ENCODE results near the gene CDH23. TPM values are rescaled to one million over a fixed set of nuclear protein-coding genes. Genes with fewer than 3 reads are reported as not detected.
A peak's percentile ranks its signal among the peaks of the same experiment; 100 is the strongest.

The CDH23 gene
- total RNA-seq, 2 experiments from 2014 or later: 4.7 to 4.9 TPM

DNA sequence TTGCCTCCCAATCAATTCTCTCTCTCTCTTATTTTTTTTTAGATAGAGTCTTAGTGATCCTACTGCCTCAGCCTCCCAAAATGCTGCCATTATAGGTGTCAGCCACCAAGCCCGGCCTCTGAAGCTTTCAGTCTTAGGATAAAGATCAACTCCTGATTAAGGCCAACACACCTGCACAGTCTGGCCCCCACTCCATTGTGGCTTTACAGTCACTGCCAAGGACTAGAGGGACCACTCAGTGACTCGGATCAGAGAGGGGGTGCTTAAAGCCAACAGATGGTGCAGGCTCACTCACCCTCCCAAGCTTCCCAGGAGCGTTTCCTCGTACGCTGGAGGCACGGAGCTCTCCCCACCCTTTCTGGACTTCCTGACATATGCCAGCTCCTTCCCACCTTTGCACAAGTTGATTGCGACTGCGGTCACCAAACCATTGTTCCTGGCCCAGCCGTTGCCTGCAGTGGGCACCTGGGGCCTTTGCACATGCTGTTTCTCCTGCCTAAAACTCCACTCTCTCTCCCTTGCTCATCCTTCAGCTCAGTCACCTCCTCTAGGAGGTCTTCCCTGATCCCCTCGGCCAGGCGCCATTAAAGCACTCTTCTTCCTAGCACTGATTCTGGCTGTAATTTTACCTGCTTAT is 1.7 kb upstream of the CDH23 start:
- POLR2A ChIA-PET: interaction anchor here (1.4 kb wide), 1 partner anchor 18 kb away, joined by 3 read pairs; no protein-coding TSS in a partner anchor
- CTCF ChIA-PET: interaction anchor here (0.9 to 2.7 kb wide), 10 partner anchors 10 to 501 kb away, joined by 3 to 9 read pairs (median 3); no protein-coding TSS in a partner anchor
- H3K4me3 Mint-ChIP-seq: no peak overlapping the region
- peaks cover 71% of the 10 kb centered on the region for H3K27me3 Mint-ChIP-seq (ENCODE audit: low read depth)
- no peaks in the 10 kb centered on the region for H3K9me3 Mint-ChIP-seq (ENCODE audit: insufficient read depth)
- no peak for ATAC-seq
- no peak overlapping the region for H3K27ac Mint-ChIP-seq
- DNase-seq: no peak
- peaks cover 6% of the 10 kb centered on the region for H3K4me1 Mint-ChIP-seq (ENCODE audit: low read depth)
- H3K36me3 Mint-ChIP-seq (ENCODE audit: low read depth): no peaks in the 10 kb centered on the region

DNA sequence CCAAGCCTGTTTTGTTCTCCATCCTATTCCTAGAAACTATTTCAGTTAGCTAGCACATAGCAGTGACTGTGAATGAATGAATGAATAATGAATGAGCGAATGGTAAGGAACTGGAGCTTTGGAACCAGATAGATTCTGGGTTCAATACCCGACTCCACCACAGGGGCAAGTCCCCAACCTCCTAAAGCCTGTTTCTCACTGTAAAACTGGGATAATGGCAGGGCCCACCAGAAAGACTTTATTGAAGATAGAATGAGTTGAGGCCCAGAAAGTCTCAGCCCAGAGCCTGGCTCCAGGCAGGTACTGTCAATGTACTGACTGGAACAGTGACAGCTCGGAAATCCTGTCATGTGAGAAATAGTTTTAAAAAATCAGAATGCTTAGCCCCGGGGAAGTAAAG is 1.1 kb upstream of the CDH23 start:
- no peak overlapping the region for H3K4me3 Mint-ChIP-seq
- no peaks in the 10 kb centered on the region for H3K9me3 Mint-ChIP-seq (ENCODE audit: insufficient read depth)
- POLR2A ChIA-PET: interaction anchor here (1.4 kb wide), 1 partner anchor 19 kb away, joined by 3 read pairs; no protein-coding TSS in a partner anchor

DNA sequence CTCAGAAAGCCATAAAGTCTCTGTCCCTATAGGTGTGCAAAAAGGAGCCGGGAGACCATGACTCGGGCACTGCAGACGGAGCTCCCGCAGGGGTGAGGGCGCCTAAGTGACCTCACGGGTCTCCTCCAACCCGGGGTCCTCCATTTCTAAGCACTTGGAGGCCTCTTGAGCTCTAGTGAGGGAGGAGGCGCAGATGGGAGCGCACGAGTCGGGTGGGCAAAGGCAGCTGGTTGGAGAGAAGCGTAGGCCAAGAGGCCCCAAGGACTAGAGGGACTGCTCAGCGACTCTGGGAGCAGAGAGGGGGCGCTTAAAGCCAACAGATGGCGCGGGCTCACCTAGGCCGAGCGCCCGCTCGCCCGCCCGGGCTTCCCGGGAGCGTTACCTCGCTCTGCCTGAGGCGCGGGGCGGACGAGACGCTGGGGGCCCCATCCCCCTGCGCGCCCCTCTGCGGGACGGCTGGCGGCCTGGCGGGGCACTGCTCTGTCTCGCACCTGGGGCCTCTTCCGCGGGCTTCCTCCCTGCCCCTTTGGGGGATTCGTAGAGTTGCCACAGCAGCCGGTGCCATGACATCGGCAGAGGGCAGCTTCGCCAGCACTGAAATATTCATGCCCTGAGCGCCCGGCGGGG is 523 bp upstream of the CDH23 start:
- H3K27me3 Mint-ChIP-seq (ENCODE audit: low read depth): peaks cover 68% of the 10 kb centered on the region
- ChIA-PET POLR2A (interaction anchor here (1.4 kb wide), 1 partner anchor 19 kb away, joined by 3 read pairs; no protein-coding TSS in a partner anchor), CTCF (interaction anchor here (0.6 to 2.7 kb wide), 13 partner anchors 11 to 775 kb away, joined by 3 to 9 read pairs (median 3); no protein-coding TSS in a partner anchor)
- no peak overlapping the region for H3K27ac Mint-ChIP-seq
- H3K4me1 Mint-ChIP-seq (ENCODE audit: low read depth): peaks cover 6% of the 10 kb centered on the region
- DNase-seq (peak; percentile 42), ATAC-seq (peak; percentile 74)
- no peaks in the 10 kb centered on the region for H3K36me3 Mint-ChIP-seq (ENCODE audit: low read depth)
- no peaks in the 10 kb centered on the region for H3K9me3 Mint-ChIP-seq (ENCODE audit: insufficient read depth)
- H3K4me3 Mint-ChIP-seq: peak overlapping the region; percentile 26

More for the DNA sequence above, 1.1 kb upstream of the CDH23 start:
- Mint-ChIP-seq H3K27me3 (ENCODE audit: low read depth) (peaks cover 71% of the 10 kb centered on the region), H3K4me1 (ENCODE audit: low read depth) (peaks cover 6% of the 10 kb centered on the region), H3K36me3 (ENCODE audit: low read depth) (no peaks in the 10 kb centered on the region), H3K27ac (no peak overlapping the region)
- CTCF ChIA-PET: interaction anchor here (0.9 to 2.7 kb wide), 12 partner anchors 11 to 501 kb away, joined by 3 to 9 read pairs (median 3); no protein-coding TSS in a partner anchor
- DNase-seq: no peak
- no peak for ATAC-seq

DNA sequence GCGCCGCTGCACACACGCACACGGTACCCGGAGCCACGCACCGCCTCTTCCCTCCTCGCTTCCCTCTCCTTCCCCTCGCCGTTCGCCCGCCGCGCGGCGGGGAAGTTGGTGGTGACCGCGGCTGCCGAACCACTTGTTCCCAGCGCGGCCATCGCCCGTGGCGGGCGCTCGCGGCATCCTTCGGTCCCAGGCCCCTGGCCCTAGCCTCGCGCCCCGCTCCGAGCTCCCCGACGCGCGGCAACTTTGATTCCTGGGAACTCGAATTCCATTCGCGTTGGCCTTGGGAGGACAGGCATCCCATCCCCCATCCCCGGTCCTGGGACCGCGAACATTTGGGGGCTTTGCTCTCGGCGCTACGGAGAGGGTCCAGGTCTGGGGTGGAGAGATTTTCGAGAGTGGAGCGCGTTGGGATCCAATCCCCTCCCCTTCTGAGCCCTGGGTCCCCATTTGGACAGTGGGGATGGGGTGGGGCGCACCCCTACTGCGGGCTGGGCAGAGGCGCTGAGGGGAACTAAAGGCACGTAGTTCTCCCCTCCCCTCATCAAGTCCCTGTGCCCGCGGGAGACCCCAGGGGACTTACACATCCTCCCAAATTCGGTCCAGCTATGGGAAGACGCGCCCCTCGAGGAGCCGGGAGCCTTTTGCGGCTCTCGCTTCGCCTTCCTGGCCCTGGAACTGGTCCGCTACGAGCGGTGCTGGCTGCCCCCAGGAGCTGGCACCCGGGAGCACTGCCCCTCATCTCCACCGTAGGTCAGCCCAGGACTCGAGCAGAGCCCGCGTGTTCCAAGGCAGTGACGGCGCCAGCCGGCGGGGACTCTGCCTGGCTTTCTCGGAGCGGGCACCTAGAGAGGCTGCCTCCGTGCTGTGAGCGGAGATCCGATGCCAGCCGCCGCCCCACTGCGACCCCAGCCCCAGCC is 834 bp downstream of the CDH23 start:
- no peak for DNase-seq
- H3K4me3 Mint-ChIP-seq: no peak overlapping the region
- ChIA-PET CTCF (interaction anchor here (1.1 to 2.7 kb wide), 3 partner anchors 13 to 311 kb away, joined by 4 to 8 read pairs (median 7); no protein-coding TSS in a partner anchor), POLR2A (no interaction called here)
- H3K27me3 Mint-ChIP-seq (ENCODE audit: low read depth): peaks cover 58% of the 10 kb centered on the region
- ATAC-seq: no peak
- H3K36me3 Mint-ChIP-seq (ENCODE audit: low read depth): no peaks in the 10 kb centered on the region
- no peak overlapping the region for H3K27ac Mint-ChIP-seq
- peaks cover 6% of the 10 kb centered on the region for H3K4me1 Mint-ChIP-seq (ENCODE audit: low read depth)
- no peaks in the 10 kb centered on the region for H3K9me3 Mint-ChIP-seq (ENCODE audit: insufficient read depth)

- H3K36me3 Mint-ChIP-seq (ENCODE audit: low read depth): no peaks in the 10 kb centered on the region
- no peak for ATAC-seq
- POLR2A ChIA-PET: interaction anchor here (0.8 kb wide), 1 partner anchor 22 kb away, joined by 3 read pairs; no protein-coding TSS in a partner anchor
- peaks cover 6% of the 10 kb centered on the region for H3K4me1 Mint-ChIP-seq (ENCODE audit: low read depth)
- no peak for DNase-seq
- CTCF ChIA-PET: interaction anchor here (1.0 to 2.1 kb wide), 3 partner anchors 9 to 170 kb away, joined by 3 to 7 read pairs (median 5); no protein-coding TSS in a partner anchor
- H3K4me3 Mint-ChIP-seq: no peak overlapping the region
- H3K27ac Mint-ChIP-seq: no peak overlapping the region
- no peaks in the 10 kb centered on the region for H3K9me3 Mint-ChIP-seq (ENCODE audit: insufficient read depth)
- H3K27me3 Mint-ChIP-seq (ENCODE audit: low read depth): peaks cover 50% of the 10 kb centered on the region
Measured at GRCh38 chr10:71398976-71399375, 2.3 kb downstream of the CDH23 start.

GRCh38 chr10:71399946-71400345 is 3.2 kb downstream of the CDH23 start:
- Mint-ChIP-seq H3K4me3 (no peak overlapping the region), H3K27me3 (ENCODE audit: low read depth) (peaks cover 42% of the 10 kb centered on the region), H3K27ac (no peak overlapping the region), H3K9me3 (ENCODE audit: insufficient read depth) (no peaks in the 10 kb centered on the region), H3K4me1 (ENCODE audit: low read depth) (peaks cover 6% of the 10 kb centered on the region), H3K36me3 (ENCODE audit: low read depth) (no peaks in the 10 kb centered on the region)
- no peak for DNase-seq
- ATAC-seq: no peak
- CTCF ChIA-PET: interaction anchor here (1.0 to 2.1 kb wide), 2 partner anchors 10 to 169 kb away, joined by 3 to 5 read pairs; no protein-coding TSS in a partner anchor
- POLR2A ChIA-PET: no interaction called here

- Mint-ChIP-seq H3K27ac (no peak overlapping the region), H3K9me3 (ENCODE audit: insufficient read depth) (no peaks in the 10 kb centered on the region), H3K4me1 (ENCODE audit: low read depth) (peaks cover 4% of the 10 kb centered on the region), H3K4me3 (no peak overlapping the region), H3K27me3 (ENCODE audit: low read depth) (peaks cover 33% of the 10 kb centered on the region), H3K36me3 (ENCODE audit: low read depth) (no peaks in the 10 kb centered on the region)
- POLR2A ChIA-PET: no interaction called here
- CTCF ChIA-PET: no interaction called here
- DNase-seq (no peak), ATAC-seq (no peak)
Measured at GRCh38 chr10:71401056-71401455, 4.3 kb downstream of the CDH23 start.

GRCh38 chr10:71402005-71402404 is 5.3 kb downstream of the CDH23 start:
- H3K9me3 Mint-ChIP-seq (ENCODE audit: insufficient read depth): no peaks in the 10 kb centered on the region
- peaks cover 30% of the 10 kb centered on the region for H3K27me3 Mint-ChIP-seq (ENCODE audit: low read depth)
- no peak overlapping the region for H3K4me3 Mint-ChIP-seq
- ChIA-PET CTCF (no interaction called here), POLR2A (no interaction called here)
- H3K36me3 Mint-ChIP-seq (ENCODE audit: low read depth): no peaks in the 10 kb centered on the region
- DNase-seq: no peak
- H3K4me1 Mint-ChIP-seq (ENCODE audit: low read depth): peaks cover 3% of the 10 kb centered on the region
- no peak overlapping the region for H3K27ac Mint-ChIP-seq
- no peak for ATAC-seq

GRCh38 chr10:71404503-71405295 is 8.0 kb downstream of the CDH23 start:
- Mint-ChIP-seq H3K9me3 (ENCODE audit: insufficient read depth) (no peaks in the 10 kb centered on the region), H3K4me3 (no peak overlapping the region), H3K36me3 (ENCODE audit: low read depth) (no peaks in the 10 kb centered on the region), H3K27me3 (ENCODE audit: low read depth) (peaks cover 8% of the 10 kb centered on the region), H3K27ac (no peak overlapping the region), H3K4me1 (ENCODE audit: low read depth) (no peaks in the 10 kb centered on the region)
- ATAC-seq (no peak), DNase-seq (no peak)
- ChIA-PET POLR2A (no interaction called here), CTCF (no interaction called here)

GRCh38 chr10:71406878-71407277 is 10.2 kb downstream of the CDH23 start:
- ATAC-seq: no peak
- H3K36me3 Mint-ChIP-seq (ENCODE audit: low read depth): peaks cover 2% of the 10 kb centered on the region
- POLR2A ChIA-PET: no interaction called here

More at GRCh38 chr10:71406878-71407277, 10.2 kb downstream of the CDH23 start:
- peaks cover 11% of the 10 kb centered on the region for H3K9me3 Mint-ChIP-seq (ENCODE audit: insufficient read depth)
- H3K27me3 Mint-ChIP-seq (ENCODE audit: low read depth): peaks cover 8% of the 10 kb centered on the region
- no peak overlapping the region for H3K27ac Mint-ChIP-seq
- H3K4me1 Mint-ChIP-seq (ENCODE audit: low read depth): no peaks in the 10 kb centered on the region
- no peak for DNase-seq
- H3K4me3 Mint-ChIP-seq: no peak overlapping the region
- CTCF ChIA-PET: interaction anchor here (0.9 kb wide), 1 partner anchor 11 kb away, joined by 3 read pairs; no protein-coding TSS in a partner anchor

Data from activated CD8-positive, alpha-beta T cell treated with anti-CD3 and anti-CD28 coated beads, Interleukin-2, amount 10 ng/mL, durations not matched to agents 7 days and 5 days (primary cell).